ENCODE measurements around the gene MS4A10. TPM values are rescaled to one million over a fixed set of nuclear protein-coding genes. Genes with fewer than 3 reads are reported as not detected.

MS4A10 gene
- total RNA-seq, 1 donor from 2014 or later: not detected

Other genes with a start within 250 kb of the MS4A10 start
- not detected for gene MS4A8, start 85.7 kb upstream of the MS4A10 start, total RNA-seq
- not detected for gene MS4A18, start 60.6 kb upstream of the MS4A10 start, total RNA-seq
- not detected for gene MS4A15, start 28.5 kb upstream of the MS4A10 start, total RNA-seq
- gene CCDC86, start 56.8 kb downstream of the MS4A10 start, total RNA-seq: 10.3 TPM
- gene PTGDR2, start 70.6 kb downstream of the MS4A10 start, total RNA-seq: 1.3 TPM
- gene ZP1, start 82.2 kb downstream of the MS4A10 start, total RNA-seq: not detected
- 35.9 TPM for gene PRPF19, start 121.3 kb downstream of the MS4A10 start, total RNA-seq
- gene TMEM109, start 128.8 kb downstream of the MS4A10 start, total RNA-seq: 34.0 TPM
- gene TMEM132A, start 139.1 kb downstream of the MS4A10 start, total RNA-seq: 29.7 TPM
- 8.0 TPM for gene SLC15A3, start 166.8 kb downstream of the MS4A10 start, total RNA-seq
- gene CD6, start 186.3 kb downstream of the MS4A10 start, total RNA-seq: not detected

Measured in tongue (tissue), 1 donor.